A673 (cell line): ENCODE results near the gene SUN5. TPM values are rescaled to one million over a fixed set of nuclear protein-coding genes. Genes with fewer than 3 reads are reported as not detected.

Experiments used
- BruUV-seq: library from RNA; stranded (reverse); fragments of 400-500 nt; replicated peaks from 2 replicates; lab custom pipeline; 2021; lab: Mats Ljungman, UMichigan
- CTCF ChIA-PET: fragments of 300-600 bp; sonication (Branson Sonifier 250); formaldehyde crosslinking; loops from one replicate; lab custom pipeline; 2022; ENCODE audit warnings: antibody characterized with exemption; lab: Charles Lee
- POLR2A ChIA-PET: fragments of 300-600 bp; sonication (Branson Sonifier 250); formaldehyde crosslinking; loops from one replicate; lab custom pipeline; 2022; ENCODE audit warnings: antibody characterized with exemption; ENCODE audit not compliant: low non-redundant PET; lab: Charles Lee
- DNase-seq: peaks from one replicate; pipeline ENCODE4 v3.0.0-alpha.2; 2015; ENCODE audit warnings: low spot score
- H3K27ac ChIP-seq: fragments of 200-600 bp; sonication (generic); 2 replicates; pipeline ENCODE4 v1.5.1; 2016; ENCODE audit warnings: mixed run types, low read depth, mild to moderate bottlenecking, mixed read lengths, antibody characterized with exemption, low read length; ENCODE audit not compliant: poor library complexity, severe bottlenecking
- H3K27me3 ChIP-seq: fragments of 200-600 bp; sonication (generic); replicated peaks from 2 replicates; pipeline ENCODE4 v1.6.1; 2017; ENCODE audit warnings: mixed run types, low read depth, mild to moderate bottlenecking, mixed read lengths, antibody characterized with exemption, low read length; ENCODE audit not compliant: insufficient read depth, poor library complexity
- H3K36me3 ChIP-seq: fragments of 200-600 bp; sonication (generic); 2 replicates; pipeline ENCODE4 v1.6.1; 2016; ENCODE audit warnings: mixed run types, mild to moderate bottlenecking, mixed read lengths, antibody characterized with exemption, low read length; ENCODE audit not compliant: insufficient read depth, poor library complexity, severe bottlenecking
- H3K4me1 ChIP-seq: fragments of 200-600 bp; sonication (generic); 2 replicates; pipeline ENCODE4 v1.6.1; 2017; ENCODE audit warnings: mixed run types, mild to moderate bottlenecking, mixed read lengths, antibody characterized with exemption, low read length; ENCODE audit not compliant: insufficient read depth, poor library complexity, severe bottlenecking
- H3K4me3 ChIP-seq: fragments of 200-600 bp; sonication (generic); 2 replicates; pipeline ENCODE4 v1.5.1; 2016; ENCODE audit warnings: low read depth, mixed run types, mild to moderate bottlenecking, mixed read lengths, low read length; ENCODE audit not compliant: poor library complexity, severe bottlenecking
- H3K9me3 ChIP-seq: fragments of 200-600 bp; sonication (generic); 2 replicates; pipeline ENCODE4 v1.6.1; 2016; ENCODE audit warnings: mixed run types, low read depth, mild to moderate bottlenecking, mixed read lengths, antibody characterized with exemption, low read length; ENCODE audit not compliant: poor library complexity, severe bottlenecking
- CTCF ChIP-seq: fragments of 300-800, 200-600 bp; sonication (generic); conservative IDR thresholded peaks from 2 replicates; pipeline ENCODE4 v1.5.1; 2017; ENCODE audit warnings: low read depth, mild to moderate bottlenecking, antibody characterized with exemption, low read length, moderate library complexity, mixed read lengths
- EZH2 ChIP-seq: fragments of 200-600 bp; sonication (generic); IDR thresholded peaks from 2 replicates; pipeline ENCODE4 v1.6.1; 2017; ENCODE audit warnings: borderline replicate concordance, low read depth, mild to moderate bottlenecking, mixed read lengths, antibody characterized with exemption, low read length; ENCODE audit not compliant: poor library complexity, severe bottlenecking
- intact Hi-C: fragments of 100-400 bp; cut with micrococcal nuclease; formaldehyde crosslinking; loops from one replicate; pipeline ENCODE4 v1.10.0; 2022; ENCODE audit not compliant: unreplicated experiment
- total RNA-seq: library from RNA; stranded (reverse); gene quantifications from 2 replicates; pipeline ENCODE4 v1.2.3, GENCODE V29; 2021

The SUN5 gene
- total RNA-seq, 1 experiment from 2014 or later, result not detected

GRCh38 chr20:32979201-32979998 lies 24.8 kb downstream of the SUN5 start:
- H3K36me3 ChIP-seq, result no peaks in the 10 kb centered on the region
- ChIA-PET CTCF (interaction anchor here (0.5 kb wide), 1 partner anchor 201 kb away, joined by 5 read pairs; no protein-coding TSS in a partner anchor), POLR2A (no interaction called here)
- intact Hi-C loops, result no loop called here
- no peaks in the 10 kb centered on the region for H3K9me3 ChIP-seq
- no peak overlapping the region for H3K4me3 ChIP-seq
- DNase-seq, result no peak
- no peaks in the 10 kb centered on the region for H3K4me1 ChIP-seq
- H3K27ac ChIP-seq, result no peak overlapping the region
- no TSS peak for BruUV-seq
- TF ChIP-seq EZH2, result no peak
- no peak for TF ChIP-seq CTCF
- no peaks in the 10 kb centered on the region for H3K27me3 ChIP-seq

- Histone ChIP-seq H3K27ac (no peak overlapping the region), H3K36me3 (no peaks in the 10 kb centered on the region), H3K9me3 (no peaks in the 10 kb centered on the region), H3K4me3 (no peak overlapping the region), H3K4me1 (no peaks in the 10 kb centered on the region), H3K27me3 (no peaks in the 10 kb centered on the region)
- ChIA-PET POLR2A (no interaction called here), CTCF (no interaction called here)
- intact Hi-C loops, result no loop called here
- no peak for TF ChIP-seq CTCF
- no peak for TF ChIP-seq EZH2
- no peak for DNase-seq
- BruUV-seq, result no TSS peak
Measured at GRCh38 chr20:32978009-32978335, 26.3 kb downstream of the SUN5 start.

- TF ChIP-seq EZH2 (no peak), CTCF (no peak)
- ChIA-PET POLR2A (no interaction called here), CTCF (no interaction called here)
- BruUV-seq, result no TSS peak
- H3K27me3 ChIP-seq, result no peaks in the 10 kb centered on the region
- intact Hi-C loops, result no loop called here
- H3K9me3 ChIP-seq, result no peaks in the 10 kb centered on the region
- H3K27ac ChIP-seq, result no peak overlapping the region
- DNase-seq, result no peak
- no peak overlapping the region for H3K4me3 ChIP-seq
- no peaks in the 10 kb centered on the region for H3K4me1 ChIP-seq
- no peaks in the 10 kb centered on the region for H3K36me3 ChIP-seq
Measured at GRCh38 chr20:32977281-32978008, 26.8 kb downstream of the SUN5 start.
